ENCODE measurements around the gene FBN1. TPM values are rescaled to one million over a fixed set of nuclear protein-coding genes. Genes with fewer than 3 reads are reported as not detected.

FBN1 gene
- total and polyA plus RNA-seq, 2 of the 13 experiments (the other 11 are each of a cell fraction or from before 2014, with no cell fraction given), result 1.5 to 3.0 TPM

- TF ChIP-seq HMGXB4 (CRISPR knock-in tag; IDR thresholded peaks at IDR 0.05; ENCODE audit: borderline replicate concordance in 1 of 2, low read depth in 1 of 2), result no peak
- TF ChIP-seq, protein P1, sequence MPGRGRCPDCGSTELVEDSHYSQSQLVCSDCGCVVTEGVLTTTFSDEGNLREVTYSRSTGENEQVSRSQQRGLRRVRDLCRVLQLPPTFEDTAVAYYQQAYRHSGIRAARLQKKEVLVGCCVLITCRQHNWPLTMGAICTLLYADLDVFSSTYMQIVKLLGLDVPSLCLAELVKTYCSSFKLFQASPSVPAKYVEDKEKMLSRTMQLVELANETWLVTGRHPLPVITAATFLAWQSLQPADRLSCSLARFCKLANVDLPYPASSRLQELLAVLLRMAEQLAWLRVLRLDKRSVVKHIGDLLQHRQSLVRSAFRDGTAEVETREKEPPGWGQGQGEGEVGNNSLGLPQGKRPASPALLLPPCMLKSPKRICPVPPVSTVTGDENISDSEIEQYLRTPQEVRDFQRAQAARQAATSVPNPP (CRISPR knock-in tag; IDR thresholded peaks at IDR 0.05), result no peak
- no peak for TF ChIP-seq ZNF724P (CRISPR knock-in tag; IDR thresholded peaks at IDR 0.05; ENCODE audit: borderline replicate concordance)
- TF ChIP-seq ZBTB1 (CRISPR knock-in tag; IDR thresholded peaks at IDR 0.05; ENCODE audit: borderline replicate concordance), result no peak
- no peak for TF ChIP-seq ZNF776 (CRISPR knock-in tag; IDR thresholded peaks at IDR 0.05)
- no peak for TF ChIP-seq FOSL1 (CRISPR knock-in tag; IDR thresholded peaks at IDR 0.05; ENCODE audit: borderline replicate concordance)
- TF ChIP-seq PHF5A (CRISPR knock-in tag; IDR thresholded peaks at IDR 0.05; ENCODE audit: low read depth, unreplicated experiment), result no peak
- TF ChIP-seq DPF2 (CRISPR knock-in tag; IDR thresholded peaks at IDR 0.05; ENCODE audit: borderline replicate concordance, low read depth), result no peak
- TF ChIP-seq ZNF772 (CRISPR knock-in tag; IDR thresholded peaks at IDR 0.05), result no peak
Measured at GRCh38 chr15:48559285-48559684, 86.2 kb downstream of the FBN1 start (continued).

- in situ Hi-C loops (cut with HindIII; ENCODE audit: extremely low pct_ligation_motif_present, low pct_unique_long_range_greater_than_20kb), result no loop called here
- no peak for TF ChIP-seq TARDBP (CRISPR knock-in tag; IDR thresholded peaks at IDR 0.05)
- TF ChIP-seq GTF3A (CRISPR knock-in tag; conservative IDR thresholded peaks at IDR 0.05), result no peak
- no peak for TF ChIP-seq FOXK1 (CRISPR knock-in tag; IDR thresholded peaks at IDR 0.05; ENCODE audit: borderline replicate concordance, low read depth)
- no peak for TF ChIP-seq ELF3 (CRISPR knock-in tag; IDR thresholded peaks at IDR 0.05)
- TF ChIP-seq PAX8 (CRISPR knock-in tag; IDR thresholded peaks at IDR 0.05; ENCODE audit: borderline replicate concordance), result no peak
Measured at GRCh38 chr15:48558226-48558625, 87.3 kb downstream of the FBN1 start.

More at GRCh38 chr15:48558226-48558625, 87.3 kb downstream of the FBN1 start:
- CTCF ChIA-PET (ENCODE audit: low intra/inter-chr PET ratio, low total read pairs), result no interaction called here
- intact Hi-C loops (cut with micrococcal nuclease; ENCODE audit: unreplicated experiment), result no loop called here
- no peaks in the 10 kb centered on the region for H3K36me3 ChIP-seq (replicated peaks in 1 of 2; ENCODE audit: control insufficient read depth in 1 of 2, insufficient read depth in 2 of 2, low read length in 2 of 2)
- H2AFZ ChIP-seq (ENCODE audit: low read length), result no peak overlapping the region
- POLR2A ChIA-PET, result no interaction called here
- no peaks in the 10 kb centered on the region for H3K79me2 ChIP-seq (ENCODE audit: insufficient read depth, low read length)
- FAIRE-seq, result no peak
- DNase-seq (ENCODE audit: low spot score), result no peak
- no peaks in the 10 kb centered on the region for H3K4me1 ChIP-seq (ENCODE audit: insufficient read depth, low read length)
- no peak overlapping the region for H3K27ac ChIP-seq (ENCODE audit: extremely low read length, insufficient read depth, low read length)
- no TSS peak for BruUV-seq (replicated peaks)
- H3K4me3 ChIP-seq (replicated peaks in 1 of 3; ENCODE audit: insufficient read depth in 1 of 3, low read depth in 2 of 3, low read length in 3 of 3), result no peak overlapping the region
- H3K9me3 ChIP-seq (ENCODE audit: low read length), result no peaks in the 10 kb centered on the region
- H3K4me2 ChIP-seq (ENCODE audit: low read depth, low read length), result no peak overlapping the region
- ATAC-seq, result no peak
- no peak overlapping the region for H3K9ac ChIP-seq (ENCODE audit: insufficient read depth, low read depth, low read length)
- no peaks in the 10 kb centered on the region for H3K27me3 ChIP-seq (ENCODE audit: control insufficient read depth in 1 of 2, insufficient read depth in 2 of 2, low read length in 2 of 2)
- H4K20me1 ChIP-seq (ENCODE audit: insufficient read depth, low read length), result no peaks in the 10 kb centered on the region
